Adrenal gland (tissue), 5 donors: ENCODE data around the gene PIK3R4.

ENCODE experiments used
- CTCF ChIP-seq, 6 experiments: fragments of 450-650 bp in 4 of 6; fragments of 200-600 bp in 2 of 6; sonication (generic) in 1 of 6; IDR thresholded peaks; 1 replicate in 5 of 6; 2 replicates in 1 of 6; pipeline versions ENCODE4 v1.5.1 to v1.8.0; 2016 to 2021; ENCODE audit warnings: antibody characterized with exemption in 6 of 6, mild to moderate bottlenecking in 2 of 6, moderate library complexity in 1 of 6
- POLR2A ChIP-seq, 2 donors: fragments of 450-650 bp; IDR thresholded peaks; one replicate each; pipeline ENCODE4 v1.6.1; 2017; ENCODE audit warnings: antibody characterized with exemption in 2 of 2, mild to moderate bottlenecking in 2 of 2, moderate library complexity in 1 of 2
- donor health status: DM: no; HTN: no; CAD: no.

GRCh38 chr3:130659911-130660310 is 86.7 kb downstream of the PIK3R4 start:
- TF ChIP-seq CTCF (IDR thresholded peaks at IDR 0.05) (no peak), POLR2A (IDR thresholded peaks at IDR 0.05) (no peak)
